Measurements from ENCODE around the gene PTGIS.

Gene PTGIS

DNA sequence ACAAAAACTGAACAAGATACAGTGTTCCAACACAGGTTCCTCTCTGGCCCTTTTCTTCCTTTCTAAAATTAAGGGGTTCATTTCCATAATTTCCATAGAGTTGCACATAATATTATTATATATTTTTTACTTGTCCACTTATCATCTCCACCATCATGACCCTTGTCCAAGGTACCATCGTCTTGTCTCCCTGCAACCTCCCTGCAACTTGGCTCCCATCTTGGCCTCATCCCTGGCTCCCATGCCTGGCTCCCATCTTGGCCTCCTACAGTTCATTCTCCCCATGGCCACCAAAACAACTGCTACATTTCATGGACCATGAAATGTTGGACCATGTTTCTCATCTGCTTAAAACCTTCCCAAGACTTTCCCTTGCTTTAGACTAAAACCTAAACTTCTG lies 82.4 kb downstream of the PTGIS start:
- DNase-seq: no peak

DNA sequence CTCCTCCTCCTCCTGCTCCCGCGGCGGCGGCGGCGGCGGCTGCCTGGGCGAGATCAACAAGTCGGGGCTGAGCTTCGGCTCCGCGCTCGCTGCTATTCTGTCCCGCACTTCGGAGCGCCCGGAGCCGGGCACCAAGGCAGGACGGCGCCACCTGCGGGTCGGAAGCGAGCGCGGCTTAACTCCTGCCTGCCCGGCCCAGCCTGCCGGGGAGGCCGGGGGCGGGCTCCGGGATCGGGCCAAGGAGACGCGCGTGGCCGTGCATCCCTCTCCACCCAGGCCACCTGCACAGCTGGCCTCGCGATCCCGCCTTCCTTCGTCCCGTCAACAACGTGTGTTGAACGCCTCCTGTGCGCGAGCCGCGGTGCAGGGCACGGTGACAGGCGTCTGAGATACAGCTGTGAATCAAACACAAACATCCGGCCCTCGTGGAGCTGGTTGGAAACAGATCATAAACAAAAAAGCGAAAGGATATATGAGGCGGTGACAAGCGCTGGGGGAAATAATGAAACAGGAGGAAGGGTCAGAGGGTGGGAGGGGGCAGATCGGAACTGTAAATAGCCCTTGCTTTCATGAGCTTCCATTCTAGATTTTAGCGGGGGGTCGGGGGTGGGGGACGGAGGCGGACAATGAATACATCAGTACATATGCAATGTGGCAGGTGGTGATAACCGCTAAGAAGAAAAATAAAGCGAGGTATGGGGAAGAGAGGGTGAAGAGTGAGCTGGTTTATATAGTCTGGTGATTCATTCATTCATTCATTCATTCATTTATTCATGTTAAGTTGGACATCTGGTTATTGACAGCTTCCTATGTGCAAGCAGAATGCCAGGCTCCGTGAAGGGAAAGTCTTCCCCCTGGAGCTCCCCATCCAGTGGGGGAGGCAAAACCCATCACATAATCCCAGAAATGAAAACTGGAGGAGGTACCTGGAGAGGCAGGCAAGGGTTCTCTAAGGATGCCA lies 83.5 kb downstream of the PTGIS start:
- DNase-seq: peak; percentile 82

DNA sequence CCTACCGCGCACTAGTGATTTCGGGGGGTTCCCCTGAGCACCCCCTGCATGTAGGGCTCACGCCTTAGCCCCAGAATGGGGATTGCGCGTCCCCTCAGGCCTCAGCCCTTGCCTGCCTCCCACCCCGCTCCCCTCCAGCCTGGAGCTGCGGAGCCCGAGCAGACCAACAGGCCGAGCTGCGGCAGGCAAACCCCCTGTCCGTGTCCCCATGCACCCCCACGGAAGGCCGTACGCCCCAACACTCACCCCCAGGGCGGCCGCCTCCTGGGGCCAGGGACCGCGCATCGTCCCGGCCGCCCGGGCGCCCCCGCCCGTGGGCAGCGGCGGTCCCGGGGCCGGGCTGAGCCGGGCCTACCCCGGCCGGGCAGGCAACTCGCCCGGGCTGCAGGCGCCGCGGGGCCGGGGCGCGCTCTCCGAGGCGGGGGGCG lies 84.2 kb downstream of the PTGIS start:
- no peak for DNase-seq

- DNase-seq: no peak
Observed at GRCh38 chr20:49483018-49483695, 84.8 kb downstream of the PTGIS start.

GRCh38 chr20:49482621-49483017 lies 85.3 kb downstream of the PTGIS start, which contains the start of gene KCNB1:
KCNB1 (minus strand) TSS chr20:49482668; CDS start chr20:49482480, 188 bp downstream.
- DNase-seq: no peak

DNA sequence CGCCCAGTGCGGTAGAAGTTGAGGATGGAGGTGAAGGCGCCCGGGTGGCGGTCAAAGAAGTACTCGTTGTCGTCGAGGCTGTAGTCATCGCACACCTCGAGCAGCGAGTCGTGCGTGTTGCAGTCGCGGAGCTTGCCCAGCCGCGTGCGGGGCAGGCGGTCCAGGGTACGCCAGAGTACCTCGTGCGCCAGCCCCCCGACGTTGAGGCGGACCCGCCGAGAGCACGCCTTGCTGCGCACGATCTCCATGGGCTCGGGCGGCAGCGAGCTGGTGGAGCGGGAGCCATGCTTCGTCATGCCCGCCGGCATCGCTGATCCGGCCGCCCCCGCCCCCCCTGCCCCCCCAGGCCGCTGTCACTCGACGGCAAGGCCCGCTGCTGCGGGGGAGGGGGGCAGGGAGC lies 85.8 kb downstream of the PTGIS start:
- no peak for DNase-seq

- no peak for DNase-seq
Observed at GRCh38 chr20:49481116-49481515, 86.8 kb downstream of the PTGIS start.

- DNase-seq: no peak
Observed at GRCh38 chr20:49480236-49480635, 87.7 kb downstream of the PTGIS start.

- peak; percentile 6 for DNase-seq
Observed at GRCh38 chr20:49479785-49480184, 88.2 kb downstream of the PTGIS start.

- DNase-seq: no peak
Observed at GRCh38 chr20:49478754-49479689, 88.9 kb downstream of the PTGIS start.

DNA sequence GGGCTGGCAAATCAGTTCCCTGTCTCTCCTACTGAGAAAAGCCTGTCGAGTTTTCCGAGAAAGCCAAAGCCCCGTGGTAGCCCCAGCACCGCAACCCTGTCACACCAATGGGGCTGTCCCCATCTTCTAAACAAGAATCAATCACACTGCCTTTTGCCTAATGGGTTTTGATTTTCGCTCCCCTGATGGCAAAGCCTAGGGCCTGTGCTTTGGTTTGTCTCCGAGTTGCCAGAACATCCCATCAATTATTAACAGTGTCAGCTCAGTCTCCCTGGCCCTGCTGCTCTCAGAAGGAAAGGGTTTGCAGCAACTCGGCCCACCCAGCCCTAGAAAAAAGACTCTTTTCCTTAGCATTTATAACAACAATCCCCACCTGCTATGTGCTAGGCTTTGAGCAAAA lies 89.7 kb downstream of the PTGIS start:
- DNase-seq: no peak

DNA sequence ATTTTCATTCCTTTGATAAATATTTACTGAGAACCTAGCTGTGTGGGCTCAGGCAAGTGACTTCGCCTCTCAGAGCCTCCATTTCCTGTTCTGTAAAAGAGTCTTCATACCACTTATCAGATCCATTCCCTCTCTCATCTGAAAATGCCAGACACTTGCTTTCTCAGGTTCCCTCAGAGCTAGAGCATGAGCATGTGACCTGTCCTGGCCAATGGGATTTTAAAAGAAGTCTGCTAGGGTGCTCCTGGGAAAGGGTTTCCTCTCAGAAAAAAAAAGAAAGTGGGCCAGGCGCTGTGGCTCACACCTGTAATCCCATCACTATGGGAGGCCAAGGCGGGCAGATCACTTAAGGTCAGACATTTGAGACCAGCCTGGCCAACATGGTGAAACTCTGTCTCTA lies 90.7 kb downstream of the PTGIS start:
- DNase-seq: no peak

- DNase-seq: no peak
Observed at GRCh38 chr20:49476016-49476355, 92.0 kb downstream of the PTGIS start.

- no peak for DNase-seq
Observed at GRCh38 chr20:49475292-49476015, 92.5 kb downstream of the PTGIS start.

DNA sequence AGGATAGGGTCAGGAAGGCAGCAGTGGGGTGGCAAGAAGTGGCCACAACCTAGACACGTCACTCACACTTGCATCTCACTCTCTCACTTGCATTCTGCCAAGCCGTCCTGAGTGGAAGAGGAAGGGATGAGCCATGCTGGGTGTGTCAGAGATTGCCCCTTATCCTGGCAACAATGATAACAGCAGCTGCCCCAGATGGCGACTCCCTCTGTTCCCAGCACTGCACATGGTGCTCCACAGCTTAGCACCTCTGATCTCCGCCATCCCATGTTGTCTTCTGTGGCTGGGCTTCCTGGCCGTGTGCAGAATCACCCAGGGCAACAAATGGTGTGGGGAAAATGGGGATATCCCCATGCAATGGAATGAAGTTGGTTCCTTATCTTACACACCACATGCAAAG lies 96.5 kb downstream of the PTGIS start:
- no peak for DNase-seq

DNA sequence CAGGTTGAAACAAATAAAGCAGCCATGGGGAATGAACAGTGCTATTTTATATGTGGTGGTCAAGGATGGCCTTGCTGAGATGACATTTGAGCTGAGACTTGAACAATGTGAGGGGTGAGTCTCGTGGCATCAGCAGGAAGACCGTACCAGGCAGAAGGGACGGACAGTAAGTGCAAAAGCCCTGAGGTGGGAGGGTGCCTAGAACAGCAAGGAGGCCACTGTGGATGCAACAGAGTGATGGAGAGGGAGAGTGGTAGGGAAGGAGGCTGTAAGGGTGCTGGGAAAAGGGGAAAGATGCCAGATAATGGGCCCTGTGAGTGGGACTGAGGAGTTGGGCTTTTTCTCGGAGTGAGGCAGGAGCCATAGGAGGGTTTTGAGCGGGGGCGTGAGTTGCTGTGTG lies 97.0 kb downstream of the PTGIS start:
- no peak for DNase-seq

DNA sequence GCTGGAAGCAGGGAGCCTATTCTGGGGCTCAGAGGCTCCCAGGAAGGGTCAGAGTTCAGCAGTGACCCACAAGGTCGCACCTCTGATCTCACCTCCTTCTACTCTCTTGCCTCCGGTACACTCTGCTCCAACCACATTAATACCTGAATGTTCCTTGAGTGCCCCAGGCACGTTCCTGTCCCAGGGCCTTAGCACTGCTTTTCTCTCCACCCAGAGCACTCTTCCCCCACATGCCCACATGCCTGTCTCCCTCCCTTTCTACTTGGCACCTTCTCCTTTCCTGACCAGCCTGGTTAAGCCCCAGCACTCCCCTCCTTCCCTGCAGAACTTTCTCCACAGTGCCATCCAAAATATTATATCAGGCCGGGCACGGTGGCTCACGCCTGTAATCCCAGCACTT lies 98.9 kb downstream of the PTGIS start:
- no peak for DNase-seq

DNA sequence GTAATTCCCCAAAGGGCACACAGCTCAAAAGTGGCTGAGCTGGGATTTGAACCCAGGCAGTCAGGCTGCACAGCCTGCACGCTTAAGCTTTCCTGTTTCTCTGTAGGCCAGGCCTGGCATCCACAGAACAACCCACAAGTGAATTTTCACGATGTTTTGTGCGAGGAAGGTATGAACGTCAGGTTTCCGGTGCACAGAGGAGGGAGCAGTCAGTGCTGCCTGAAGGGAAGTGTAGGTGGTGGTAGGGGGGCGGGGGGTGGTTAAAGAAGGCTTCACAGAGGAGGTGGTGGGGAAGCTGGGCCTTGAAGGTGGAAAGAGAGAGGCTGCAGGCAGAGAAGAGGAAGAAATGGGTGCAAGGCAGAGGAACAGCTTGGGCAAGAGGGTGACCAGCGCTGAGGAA lies 99.5 kb downstream of the PTGIS start:
- no peak for DNase-seq

GRCh38 chr20:49466114-49466912 lies 101.6 kb downstream of the PTGIS start:
- DNase-seq: no peak

- no peak for DNase-seq
Observed at GRCh38 chr20:49464556-49464955, 103.4 kb downstream of the PTGIS start.

DNA sequence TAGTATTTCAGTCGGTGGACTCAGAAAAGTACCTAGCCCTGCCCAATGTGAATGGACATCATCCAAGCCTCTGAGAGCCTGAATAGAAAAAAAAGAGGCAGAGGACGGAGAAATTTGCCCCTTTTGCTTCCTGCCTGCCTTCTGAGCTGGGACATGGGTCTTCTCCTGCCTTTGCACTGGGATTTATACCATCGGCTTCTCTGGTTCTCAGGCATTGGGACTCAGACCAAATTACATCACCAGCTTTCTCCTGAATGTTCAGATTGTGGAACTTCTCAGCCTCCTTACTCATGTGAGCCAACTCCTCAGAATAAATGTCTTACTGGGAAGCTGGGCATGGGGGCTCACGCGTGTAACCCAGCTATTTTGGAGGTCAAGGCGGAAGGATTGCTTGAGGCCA lies 105.3 kb downstream of the PTGIS start:
- DNase-seq: no peak

Data from NCI-H146 (cell line).